Esophagus muscularis mucosa (tissue), 4 donors: ENCODE measurements around the gene RBSN.

Experiments
- EP300 ChIP-seq: sonication (generic); formaldehyde crosslinking; IDR thresholded peaks from one replicate; pipeline ENCODE4 v1.6.1; 2017; ENCODE audit warnings: antibody characterized with exemption
- POLR2A ChIP-seq: fragments of 450-650 bp; IDR thresholded peaks from one replicate; pipeline ENCODE4 v1.6.1; 2017; ENCODE audit warnings: antibody characterized with exemption, moderate library complexity, mild to moderate bottlenecking, low read depth
- POLR2AphosphoS5 ChIP-seq, 2 donors: sonication (generic); formaldehyde crosslinking; IDR thresholded peaks; one replicate each; pipeline ENCODE4 v1.6.1; 2017; ENCODE audit warnings: antibody characterized with exemption in 2 of 2
- TF ChIP-seq, protein P1 (sequence below), 3 experiments: fragments of 200-600 bp in 2 of 3; fragments of 450-650 bp in 1 of 3; sonication (generic) in 2 of 3; IDR thresholded peaks; one replicate each; pipeline ENCODE4 v1.5.1; 2017 to 2019; ENCODE audit warnings: antibody characterized with exemption in 3 of 3, mild to moderate bottlenecking in 2 of 3, moderate library complexity in 1 of 3

DNA sequence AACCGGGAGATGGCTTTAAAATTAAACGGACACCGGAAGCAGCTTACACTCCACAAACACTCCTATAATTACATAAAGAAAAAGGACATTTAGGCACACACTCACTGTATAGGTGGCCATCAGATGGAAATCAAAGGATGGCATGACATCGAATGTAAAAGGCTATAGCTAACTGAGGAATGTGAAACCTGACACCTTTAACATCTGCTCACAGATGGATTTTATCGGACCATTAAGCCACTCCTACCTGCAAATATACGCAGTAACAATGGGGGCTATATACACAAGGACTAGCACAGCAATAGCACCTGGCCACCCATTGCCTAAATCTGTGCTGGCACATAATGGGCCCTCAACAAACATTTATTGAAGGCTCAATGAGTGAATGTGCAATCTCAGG lies 14.5 kb upstream of the RBSN start:
- TF ChIP-seq POLR2AphosphoS5 (IDR thresholded peaks at IDR 0.05) = no peak
- TF ChIP-seq, protein P1, sequence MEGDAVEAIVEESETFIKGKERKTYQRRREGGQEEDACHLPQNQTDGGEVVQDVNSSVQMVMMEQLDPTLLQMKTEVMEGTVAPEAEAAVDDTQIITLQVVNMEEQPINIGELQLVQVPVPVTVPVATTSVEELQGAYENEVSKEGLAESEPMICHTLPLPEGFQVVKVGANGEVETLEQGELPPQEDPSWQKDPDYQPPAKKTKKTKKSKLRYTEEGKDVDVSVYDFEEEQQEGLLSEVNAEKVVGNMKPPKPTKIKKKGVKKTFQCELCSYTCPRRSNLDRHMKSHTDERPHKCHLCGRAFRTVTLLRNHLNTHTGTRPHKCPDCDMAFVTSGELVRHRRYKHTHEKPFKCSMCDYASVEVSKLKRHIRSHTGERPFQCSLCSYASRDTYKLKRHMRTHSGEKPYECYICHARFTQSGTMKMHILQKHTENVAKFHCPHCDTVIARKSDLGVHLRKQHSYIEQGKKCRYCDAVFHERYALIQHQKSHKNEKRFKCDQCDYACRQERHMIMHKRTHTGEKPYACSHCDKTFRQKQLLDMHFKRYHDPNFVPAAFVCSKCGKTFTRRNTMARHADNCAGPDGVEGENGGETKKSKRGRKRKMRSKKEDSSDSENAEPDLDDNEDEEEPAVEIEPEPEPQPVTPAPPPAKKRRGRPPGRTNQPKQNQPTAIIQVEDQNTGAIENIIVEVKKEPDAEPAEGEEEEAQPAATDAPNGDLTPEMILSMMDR (IDR thresholded peaks at IDR 0.05) = no peak
- no peak for TF ChIP-seq EP300
- TF ChIP-seq POLR2A = no peak
